ENCODE data around the gene ENDOG. TPM values are rescaled to one million over a fixed set of nuclear protein-coding genes. Genes with fewer than 3 reads are reported as not detected.
"Not testable (repeated sequence)": the region's sequence is repeated elsewhere in the genome, so short reads cannot be mapped to it uniquely, and the experiment has no call there.

Gene ENDOG
- total RNA-seq, 1 experiment from 2014 or later: 17.6 TPM

DNA sequence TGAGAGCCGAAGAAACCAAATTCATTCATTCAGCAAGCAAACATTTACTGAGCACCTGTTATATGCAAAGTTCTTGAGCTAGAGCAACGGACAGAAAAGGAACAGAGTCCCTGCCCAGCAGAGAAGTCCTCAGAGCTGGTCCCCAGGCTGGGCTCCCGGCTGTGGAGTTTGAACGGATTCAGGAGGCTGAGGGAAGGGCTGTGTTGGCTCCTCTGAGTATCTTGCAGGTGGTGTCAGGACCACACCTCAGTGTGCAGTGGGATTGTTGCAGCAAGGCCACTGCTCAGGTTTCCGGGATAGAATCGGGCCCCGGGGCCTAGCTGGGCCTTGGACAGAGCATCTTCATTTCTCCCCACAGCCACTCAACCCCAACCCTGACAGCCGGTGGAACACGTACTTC, 26.2 kb upstream of the ENDOG start:
- no peaks in the 10 kb centered on the region for H3K27me3 ChIP-seq (ENCODE audit: low read length)
- DNase-seq: no peak
- peaks cover 6% of the 10 kb centered on the region; the same call in 1 of the 2 replicates for H3K36me3 ChIP-seq (ENCODE audit: insufficient read depth, low read length)
- no peak overlapping the region for H3K4me2 ChIP-seq (ENCODE audit: low read depth, low read length, poor library complexity, severe bottlenecking)
- no peak overlapping the region for H3K27ac ChIP-seq (ENCODE audit: low read length)
- H3K9ac ChIP-seq (ENCODE audit: low read length): no peak overlapping the region
- no peak overlapping the region for H3K4me3 ChIP-seq (ENCODE audit: low read length)
- H3K4me1 ChIP-seq (ENCODE audit: low read length): peaks cover 11% of the 10 kb centered on the region
- no peaks in the 10 kb centered on the region for H3K9me3 ChIP-seq (ENCODE audit: low read length)
- no peaks in the 10 kb centered on the region for H4K20me1 ChIP-seq (ENCODE audit: insufficient read depth, low read depth, low read length)
- peaks cover 21% of the 10 kb centered on the region for H3K79me2 ChIP-seq (ENCODE audit: low read length)
- H2AFZ ChIP-seq (ENCODE audit: low read length): no peak overlapping the region
- no peaks in the 10 kb centered on the region for H3K9me2 ChIP-seq (replicated peaks; ENCODE audit: insufficient read depth, low read length)

DNA sequence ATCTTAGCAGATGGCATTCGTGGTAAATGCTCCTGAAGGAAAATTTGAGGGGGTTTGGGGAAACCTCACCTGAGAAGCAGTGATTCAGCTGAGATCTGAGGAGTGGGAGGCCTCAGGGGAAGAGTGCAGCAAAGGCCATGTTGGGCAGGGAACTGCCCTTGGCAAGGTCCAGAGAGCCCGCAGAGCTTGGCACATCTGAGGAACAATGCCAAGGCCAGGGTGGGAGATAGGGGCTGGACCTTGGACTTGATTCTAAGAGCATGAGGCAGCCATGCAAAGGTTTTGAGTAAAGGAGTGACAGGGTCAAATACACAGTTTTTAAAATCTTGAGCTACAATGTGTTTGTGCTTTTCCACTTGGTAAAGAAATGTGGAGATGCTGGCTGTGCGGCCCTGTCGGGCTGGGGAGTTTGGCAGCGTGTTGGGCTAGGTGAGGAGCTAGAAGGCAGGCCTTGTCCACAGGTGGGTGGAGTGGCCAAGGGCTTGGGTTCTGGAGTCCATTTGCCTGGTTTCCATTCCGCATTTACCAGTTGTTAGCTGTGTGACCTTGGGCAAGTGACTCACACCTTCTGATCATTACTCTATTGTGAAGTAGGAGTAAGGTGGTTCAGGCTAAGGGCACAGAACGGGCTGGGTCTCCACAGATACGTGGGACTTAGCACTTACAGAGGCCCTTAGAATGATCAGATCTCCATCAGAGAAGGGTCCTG, 25.2 kb upstream of the ENDOG start:
- H3K9ac ChIP-seq (ENCODE audit: low read length): no peak overlapping the region
- H3K36me3 ChIP-seq (ENCODE audit: insufficient read depth, low read length): peaks cover 6% of the 10 kb centered on the region; the same call in 1 of the 2 replicates
- no peak overlapping the region for H3K4me3 ChIP-seq (ENCODE audit: low read length)
- no peak for DNase-seq
- no peaks in the 10 kb centered on the region for H3K9me2 ChIP-seq (replicated peaks; ENCODE audit: insufficient read depth, low read length)
- H3K27me3 ChIP-seq (ENCODE audit: low read length): no peaks in the 10 kb centered on the region
- H3K4me1 ChIP-seq (ENCODE audit: low read length): peaks cover 7% of the 10 kb centered on the region
- H2AFZ ChIP-seq (ENCODE audit: low read length): no peak overlapping the region
- no peaks in the 10 kb centered on the region for H4K20me1 ChIP-seq (ENCODE audit: insufficient read depth, low read depth, low read length)
- no peak overlapping the region for H3K27ac ChIP-seq (ENCODE audit: low read length)
- H3K9me3 ChIP-seq (ENCODE audit: low read length): no peaks in the 10 kb centered on the region
- H3K79me2 ChIP-seq (ENCODE audit: low read length): peaks cover 11% of the 10 kb centered on the region
- H3K4me2 ChIP-seq (ENCODE audit: low read depth, low read length, poor library complexity, severe bottlenecking): no peak overlapping the region

DNA sequence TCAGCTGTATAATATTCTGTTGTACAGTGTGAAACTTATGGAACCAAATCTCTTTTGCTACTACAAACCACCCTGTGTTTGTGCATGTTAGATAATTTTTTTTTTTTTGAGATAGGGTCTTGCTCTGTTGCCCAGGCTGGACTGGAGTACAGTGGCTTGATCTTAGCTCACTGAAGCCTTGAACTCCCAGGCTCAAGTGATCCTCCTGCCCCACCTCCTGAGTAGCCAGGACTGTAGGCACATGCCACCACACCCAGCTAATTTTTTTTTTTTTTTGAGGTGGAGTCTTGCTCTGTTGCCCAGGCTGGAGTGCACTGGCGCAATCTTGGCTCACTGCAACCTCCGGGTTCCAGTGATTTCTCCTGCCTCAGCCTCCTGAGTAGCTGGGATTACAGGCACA, 23.3 kb upstream of the ENDOG start:
- H2AFZ ChIP-seq (ENCODE audit: low read length); H3K36me3 ChIP-seq (ENCODE audit: insufficient read depth, low read length); H3K27me3 ChIP-seq (ENCODE audit: low read length); H3K9ac ChIP-seq (ENCODE audit: low read length); H3K4me3 ChIP-seq (ENCODE audit: low read length); H3K9me3 ChIP-seq (ENCODE audit: low read length); DNase-seq; H4K20me1 ChIP-seq (ENCODE audit: insufficient read depth, low read depth, low read length); H3K79me2 ChIP-seq (ENCODE audit: low read length); H3K4me2 ChIP-seq (ENCODE audit: low read depth, low read length, poor library complexity, severe bottlenecking); H3K9me2 ChIP-seq (replicated peaks; ENCODE audit: insufficient read depth, low read length); H3K4me1 ChIP-seq (ENCODE audit: low read length); H3K27ac ChIP-seq (ENCODE audit: low read length): not testable (repeated sequence)

- DNase-seq: no peak
- peaks cover 4% of the 10 kb centered on the region for H3K36me3 ChIP-seq (ENCODE audit: insufficient read depth, low read length)
- no peak overlapping the region for H3K4me2 ChIP-seq (ENCODE audit: low read depth, low read length, poor library complexity, severe bottlenecking)
- H3K9me3 ChIP-seq (ENCODE audit: low read length): no peaks in the 10 kb centered on the region
- no peaks in the 10 kb centered on the region for H4K20me1 ChIP-seq (ENCODE audit: insufficient read depth, low read depth, low read length)
- no peaks in the 10 kb centered on the region for H3K79me2 ChIP-seq (ENCODE audit: low read length)
- no peaks in the 10 kb centered on the region for H3K27me3 ChIP-seq (ENCODE audit: low read length)
- H3K4me1 ChIP-seq (ENCODE audit: low read length): no peaks in the 10 kb centered on the region
- no peak overlapping the region for H2AFZ ChIP-seq (ENCODE audit: low read length)
- no peaks in the 10 kb centered on the region for H3K9me2 ChIP-seq (replicated peaks; ENCODE audit: insufficient read depth, low read length)
- no peak overlapping the region for H3K9ac ChIP-seq (ENCODE audit: low read length)
- no peak overlapping the region for H3K4me3 ChIP-seq (ENCODE audit: low read length)
- no peak overlapping the region for H3K27ac ChIP-seq (ENCODE audit: low read length)
These were observed 19.4 kb upstream of the ENDOG start for GRCh38 chr9:128798896-128799295.

DNA sequence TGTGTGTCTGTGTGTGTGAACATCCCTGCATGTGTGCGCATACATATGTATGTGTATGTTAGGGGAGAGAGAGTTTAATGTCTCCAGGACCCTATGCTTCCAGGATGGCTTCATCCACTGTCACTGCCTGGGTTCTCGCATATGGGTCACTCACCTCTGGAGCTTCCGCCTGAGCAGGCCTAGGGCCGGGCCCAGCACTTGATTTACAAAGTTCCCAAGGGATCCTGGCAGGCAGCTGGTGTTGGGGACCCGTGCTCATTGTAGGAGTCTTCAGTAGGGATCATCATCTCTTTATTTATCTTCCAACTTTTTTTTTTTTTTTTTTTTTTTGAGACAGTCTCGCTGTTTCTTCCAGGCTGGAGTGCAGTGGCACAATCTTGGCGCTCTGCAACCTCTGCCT, 18.2 kb upstream of the ENDOG start:
- Histone ChIP-seq H3K9me3 (ENCODE audit: low read length) (no peaks in the 10 kb centered on the region), H3K27me3 (ENCODE audit: low read length) (no peaks in the 10 kb centered on the region), H2AFZ (ENCODE audit: low read length) (no peak overlapping the region), H4K20me1 (ENCODE audit: insufficient read depth, low read depth, low read length) (no peaks in the 10 kb centered on the region), H3K9me2 (replicated peaks; ENCODE audit: insufficient read depth, low read length) (no peaks in the 10 kb centered on the region), H3K4me2 (ENCODE audit: low read depth, low read length, poor library complexity, severe bottlenecking) (no peak overlapping the region), H3K4me3 (ENCODE audit: low read length) (no peak overlapping the region), H3K36me3 (ENCODE audit: insufficient read depth, low read length) (no peaks in the 10 kb centered on the region; the same call in 1 of the 2 replicates), H3K9ac (ENCODE audit: low read length) (no peak overlapping the region), H3K27ac (ENCODE audit: low read length) (no peak overlapping the region), H3K79me2 (ENCODE audit: low read length) (no peaks in the 10 kb centered on the region), H3K4me1 (ENCODE audit: low read length) (no peaks in the 10 kb centered on the region)
- no peak for DNase-seq

DNA sequence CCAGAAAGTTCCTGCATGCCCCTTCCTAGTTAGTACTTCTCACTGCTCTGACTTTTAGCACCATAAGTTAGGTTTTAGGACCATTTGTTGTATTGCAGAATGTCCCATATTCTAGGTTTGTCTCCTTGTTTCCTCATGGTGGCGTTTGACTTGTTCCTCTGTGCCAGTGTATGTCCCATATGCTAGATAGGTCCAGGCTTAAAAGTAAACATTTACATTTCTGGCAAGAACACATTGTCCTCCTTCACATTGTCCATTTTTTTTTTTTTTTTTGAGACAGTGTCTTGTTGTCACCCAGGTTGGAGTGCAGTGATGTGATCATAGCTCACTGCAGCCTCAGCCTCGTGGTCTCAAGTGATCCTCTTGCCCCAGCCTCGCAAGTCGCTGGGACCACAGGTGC, 15.8 kb upstream of the ENDOG start:
- Histone ChIP-seq H4K20me1 (ENCODE audit: insufficient read depth, low read depth, low read length) (no peaks in the 10 kb centered on the region), H3K9me2 (replicated peaks; ENCODE audit: insufficient read depth, low read length) (no peaks in the 10 kb centered on the region), H3K4me1 (ENCODE audit: low read length) (no peaks in the 10 kb centered on the region), H2AFZ (ENCODE audit: low read length) (no peak overlapping the region), H3K9me3 (ENCODE audit: low read length) (no peaks in the 10 kb centered on the region), H3K79me2 (ENCODE audit: low read length) (no peaks in the 10 kb centered on the region), H3K27ac (ENCODE audit: low read length) (no peak overlapping the region), H3K9ac (ENCODE audit: low read length) (no peak overlapping the region), H3K36me3 (ENCODE audit: insufficient read depth, low read length) (peaks cover 8% of the 10 kb centered on the region), H3K4me3 (ENCODE audit: low read length) (no peak overlapping the region), H3K4me2 (ENCODE audit: low read depth, low read length, poor library complexity, severe bottlenecking) (no peak overlapping the region), H3K27me3 (ENCODE audit: low read length) (no peaks in the 10 kb centered on the region)
- no peak for DNase-seq

DNA sequence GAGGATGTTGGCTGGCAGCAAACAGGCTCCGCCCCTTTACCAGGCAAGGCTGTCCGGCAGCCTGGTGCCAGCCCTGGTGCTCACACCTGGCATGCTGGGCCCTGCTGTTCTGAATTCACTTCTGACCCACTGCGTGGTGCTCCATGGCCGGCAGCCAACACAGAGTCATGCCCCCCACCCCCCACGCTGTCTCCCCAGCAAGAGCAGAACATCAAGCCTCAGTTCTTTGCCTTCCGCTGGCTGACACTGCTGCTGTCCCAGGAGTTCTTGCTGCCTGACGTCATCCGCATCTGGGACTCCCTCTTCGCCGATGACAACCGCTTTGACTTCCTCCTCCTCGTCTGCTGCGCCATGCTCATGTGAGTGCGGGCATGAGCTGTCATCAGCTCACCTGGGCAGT, 12.6 kb upstream of the ENDOG start:
- Histone ChIP-seq H4K20me1 (ENCODE audit: insufficient read depth, low read depth, low read length) (no peaks in the 10 kb centered on the region), H3K9me2 (replicated peaks; ENCODE audit: insufficient read depth, low read length) (no peaks in the 10 kb centered on the region), H3K36me3 (ENCODE audit: insufficient read depth, low read length) (peaks cover 8% of the 10 kb centered on the region), H3K79me2 (ENCODE audit: low read length) (no peaks in the 10 kb centered on the region), H3K9ac (ENCODE audit: low read length) (no peak overlapping the region), H3K27ac (ENCODE audit: low read length) (no peak overlapping the region), H3K4me1 (ENCODE audit: low read length) (no peaks in the 10 kb centered on the region), H3K4me2 (ENCODE audit: low read depth, low read length, poor library complexity, severe bottlenecking) (no peak overlapping the region), H3K9me3 (ENCODE audit: low read length) (no peaks in the 10 kb centered on the region), H2AFZ (ENCODE audit: low read length) (no peak overlapping the region), H3K27me3 (ENCODE audit: low read length) (no peaks in the 10 kb centered on the region), H3K4me3 (ENCODE audit: low read length) (no peak overlapping the region)
- DNase-seq: no peak

- Histone ChIP-seq H4K20me1 (ENCODE audit: insufficient read depth, low read depth, low read length) (no peaks in the 10 kb centered on the region), H3K9ac (ENCODE audit: low read length) (no peak overlapping the region), H3K79me2 (ENCODE audit: low read length) (no peaks in the 10 kb centered on the region), H2AFZ (ENCODE audit: low read length) (no peak overlapping the region), H3K27ac (ENCODE audit: low read length) (no peak overlapping the region), H3K4me2 (ENCODE audit: low read depth, low read length, poor library complexity, severe bottlenecking) (no peak overlapping the region), H3K9me3 (ENCODE audit: low read length) (no peaks in the 10 kb centered on the region), H3K4me3 (ENCODE audit: low read length) (no peak overlapping the region), H3K36me3 (ENCODE audit: insufficient read depth, low read length) (peaks cover 8% of the 10 kb centered on the region), H3K9me2 (replicated peaks; ENCODE audit: insufficient read depth, low read length) (no peaks in the 10 kb centered on the region), H3K27me3 (ENCODE audit: low read length) (no peaks in the 10 kb centered on the region), H3K4me1 (ENCODE audit: low read length) (no peaks in the 10 kb centered on the region)
- no peak for DNase-seq
These were observed 10.5 kb upstream of the ENDOG start for GRCh38 chr9:128807827-128808226.
